IPS-18c (cell line): ENCODE results near the gene PPM1B.
"Not testable (repeated sequence)": the region's sequence is repeated elsewhere in the genome, so short reads cannot be mapped to it uniquely, and the experiment has no call there.

Experiments used
- H3K4me3 ChIP-seq: 2 replicates; pipeline ENCODE4 v1.7.0; 2013; ENCODE audit warnings: low read depth, mild to moderate bottlenecking, low read length, moderate library complexity; ENCODE audit not compliant: insufficient read depth
- H3K9me3 ChIP-seq: one replicate; pipeline ENCODE4 v1.6.1; 2013; ENCODE audit warnings: mild to moderate bottlenecking, low read length, moderate library complexity; ENCODE audit not compliant: control insufficient read depth, insufficient read depth

Gene PPM1B

DNA sequence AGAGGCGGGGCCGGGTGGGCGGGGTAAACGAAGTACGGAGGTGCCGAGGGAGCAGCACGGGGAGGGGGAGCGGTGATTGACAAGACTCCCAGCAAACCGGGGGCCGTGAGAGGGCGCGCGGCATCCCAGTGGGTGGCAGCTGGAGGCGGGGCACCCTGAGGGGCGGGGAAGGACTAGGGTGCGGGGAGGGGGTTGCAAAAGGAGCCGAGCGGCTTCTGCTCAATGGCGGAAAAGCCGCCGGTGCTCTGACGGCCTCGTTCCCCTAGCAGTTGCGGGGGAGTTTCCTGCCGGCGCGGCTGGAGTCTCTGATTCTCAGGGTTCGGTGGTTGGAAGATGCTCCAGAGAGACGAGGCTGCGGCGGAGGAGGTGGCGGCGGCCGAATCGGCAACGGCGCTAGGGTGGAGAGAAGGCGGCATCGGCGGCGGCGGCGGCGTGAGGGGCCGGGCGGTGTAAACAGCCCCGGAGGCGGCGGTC, at the start of gene PPM1B:
TSS of gene PPM1B (plus strand) at position 195 of the 474 bp plus-strand sequence. CDS start 32,325 bp downstream, outside the sequence.
- Histone ChIP-seq H3K9me3 (no peaks in the 10 kb centered on the region), H3K4me3 (peak within 1 kb of the TSS; percentile 87)

GRCh38 chr2:44119878-44120277, 48.8 kb upstream of the PPM1B start:
- H3K4me3 ChIP-seq: no peak overlapping the region
- no peaks in the 10 kb centered on the region for H3K9me3 ChIP-seq

GRCh38 chr2:44120428-44120827, 48.2 kb upstream of the PPM1B start:
- no peaks in the 10 kb centered on the region for H3K9me3 ChIP-seq
- H3K4me3 ChIP-seq: no peak overlapping the region

- Histone ChIP-seq H3K9me3 (no peaks in the 10 kb centered on the region), H3K4me3 (no peak overlapping the region)
Measured at GRCh38 chr2:44121899-44122298, 46.8 kb upstream of the PPM1B start.

DNA sequence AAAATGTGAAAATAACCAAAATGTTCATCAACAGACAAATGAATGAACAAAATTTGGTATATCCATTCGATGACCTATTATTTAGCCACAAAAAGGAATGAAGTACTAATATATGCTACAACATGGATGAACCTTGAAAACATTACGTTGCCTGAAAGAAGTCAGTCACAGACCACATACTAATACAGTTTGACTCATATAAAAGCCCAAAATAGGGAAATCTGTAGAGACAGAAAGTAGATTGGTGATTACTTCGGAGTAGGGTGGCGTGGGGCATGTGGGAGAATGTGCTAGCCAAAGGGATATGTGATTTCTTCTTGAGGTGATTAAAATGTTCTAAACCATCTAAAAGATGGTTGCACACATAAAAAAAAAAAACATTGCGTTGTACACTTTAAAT, 44.2 kb upstream of the PPM1B start:
- no peak overlapping the region for H3K4me3 ChIP-seq
- no peaks in the 10 kb centered on the region for H3K9me3 ChIP-seq

- Histone ChIP-seq H3K9me3 (no peaks in the 10 kb centered on the region), H3K4me3 (no peak overlapping the region)
Measured at GRCh38 chr2:44126106-44126797, 42.4 kb upstream of the PPM1B start.

DNA sequence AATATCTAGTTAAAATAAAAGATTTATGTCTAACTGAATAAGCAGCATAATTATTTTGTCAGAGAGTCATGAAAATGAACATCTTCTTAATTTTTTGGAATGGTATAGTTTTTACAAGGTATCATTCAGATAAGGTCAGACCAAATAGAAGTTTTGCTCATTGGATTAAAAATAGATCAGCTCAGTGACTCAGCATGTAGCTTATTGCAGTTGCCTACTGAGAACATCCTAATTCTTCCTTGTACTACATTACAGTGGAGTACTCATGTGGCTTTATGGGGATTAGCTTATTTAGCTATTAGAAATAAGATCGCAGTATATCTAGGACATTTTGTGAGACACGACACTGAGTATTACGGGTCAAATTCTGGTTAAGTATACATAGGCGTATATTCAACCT, 38.2 kb upstream of the PPM1B start:
- no peak overlapping the region for H3K4me3 ChIP-seq
- H3K9me3 ChIP-seq: no peaks in the 10 kb centered on the region

- Histone ChIP-seq H3K9me3 (no peaks in the 10 kb centered on the region), H3K4me3 (no peak overlapping the region)
Measured at GRCh38 chr2:44131177-44131576, 37.5 kb upstream of the PPM1B start.

- H3K4me3 ChIP-seq, H3K9me3 ChIP-seq: not testable (repeated sequence)
Measured at GRCh38 chr2:44133602-44134001, 35.1 kb upstream of the PPM1B start.

GRCh38 chr2:44134848-44135247, 33.8 kb upstream of the PPM1B start:
- Histone ChIP-seq H3K9me3 (no peaks in the 10 kb centered on the region), H3K4me3 (no peak overlapping the region)

DNA sequence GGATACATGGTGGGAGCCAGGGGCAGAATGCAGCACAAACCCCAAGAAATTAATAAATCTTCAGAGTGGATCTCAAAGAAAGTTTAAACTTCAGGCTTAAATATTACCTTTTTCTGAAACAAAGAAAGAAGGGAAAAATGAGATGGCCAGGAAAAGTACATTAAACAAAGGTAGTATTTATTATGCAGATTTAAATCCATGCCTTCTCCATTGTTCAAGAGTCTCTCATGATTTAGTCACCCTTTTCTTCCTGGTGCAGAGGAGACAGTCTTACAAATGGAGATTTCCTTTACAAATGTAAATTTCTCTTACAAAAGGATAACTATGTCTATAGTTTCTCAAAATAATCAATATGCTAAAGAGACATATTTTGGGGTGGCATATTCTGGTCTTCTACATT, 33.4 kb upstream of the PPM1B start:
- no peaks in the 10 kb centered on the region for H3K9me3 ChIP-seq
- H3K4me3 ChIP-seq: no peak overlapping the region

DNA sequence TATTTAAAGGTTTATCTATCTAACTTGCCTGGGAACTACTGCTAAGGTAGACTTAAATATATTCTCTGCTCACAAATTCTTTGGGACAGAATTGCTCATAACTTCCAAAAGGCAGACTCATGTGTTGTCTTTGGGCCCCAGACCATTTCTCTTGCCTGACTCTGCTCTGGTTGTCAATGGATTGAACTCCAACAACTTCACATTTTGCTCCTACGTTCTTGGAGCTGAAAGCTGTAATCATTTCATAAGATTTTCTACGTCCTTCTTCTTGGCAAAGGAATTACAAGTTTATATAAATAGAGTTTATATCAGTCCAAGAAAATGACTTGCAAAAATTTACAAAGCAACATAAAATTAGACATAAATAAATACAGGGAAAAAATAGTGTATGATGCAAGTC, 32.9 kb upstream of the PPM1B start:
- no peaks in the 10 kb centered on the region for H3K9me3 ChIP-seq
- H3K4me3 ChIP-seq: no peak overlapping the region

DNA sequence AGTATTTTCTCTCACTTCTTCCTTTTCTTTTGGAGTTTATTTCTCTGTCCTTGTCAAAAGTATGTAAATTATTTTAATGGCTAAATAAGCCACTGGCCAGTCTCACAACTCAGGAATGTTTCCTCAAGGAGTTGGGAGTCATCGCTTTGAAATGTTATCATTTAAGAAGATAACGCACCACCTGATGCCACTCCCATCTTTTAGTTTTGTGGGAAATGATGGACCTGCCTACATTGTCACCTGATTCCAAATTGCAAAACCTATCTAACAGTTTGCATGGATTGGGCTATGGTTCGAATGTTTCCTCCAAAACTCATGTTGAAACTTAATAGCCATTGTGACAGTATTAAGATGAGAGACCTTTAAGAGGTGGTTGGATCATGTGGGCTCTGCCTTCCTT, 32.4 kb upstream of the PPM1B start:
- Histone ChIP-seq H3K4me3 (no peak overlapping the region), H3K9me3 (no peaks in the 10 kb centered on the region)

DNA sequence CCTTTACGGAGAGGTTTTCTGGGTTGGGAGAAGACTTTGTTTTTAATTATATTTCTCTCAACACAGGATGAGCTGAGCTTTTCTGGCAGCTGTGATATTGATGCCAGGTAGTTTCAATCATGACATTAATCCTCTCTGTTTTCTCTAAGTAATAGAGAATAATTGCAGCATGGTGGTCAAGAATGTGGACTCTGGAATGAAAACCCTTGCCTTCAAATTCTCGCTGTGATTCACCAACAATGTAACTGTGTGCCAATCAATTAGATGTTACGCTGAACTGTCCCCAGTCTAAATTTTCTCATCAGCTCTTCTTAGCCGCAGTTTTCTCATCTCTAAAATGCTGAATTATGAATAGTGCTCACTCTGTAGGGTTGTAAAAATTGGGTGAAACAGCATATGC, 31.6 kb upstream of the PPM1B start:
- Histone ChIP-seq H3K4me3 (no peak overlapping the region), H3K9me3 (no peaks in the 10 kb centered on the region)

- Histone ChIP-seq H3K9me3 (no peaks in the 10 kb centered on the region), H3K4me3 (no peak overlapping the region)
Measured at GRCh38 chr2:44137872-44138551, 30.7 kb upstream of the PPM1B start.

GRCh38 chr2:44139741-44140140, 28.9 kb upstream of the PPM1B start:
- H3K4me3 ChIP-seq: no peak overlapping the region
- no peaks in the 10 kb centered on the region for H3K9me3 ChIP-seq

- no peaks in the 10 kb centered on the region for H3K9me3 ChIP-seq
- no peak overlapping the region for H3K4me3 ChIP-seq
Measured at GRCh38 chr2:44142306-44142705, 26.4 kb upstream of the PPM1B start.

DNA sequence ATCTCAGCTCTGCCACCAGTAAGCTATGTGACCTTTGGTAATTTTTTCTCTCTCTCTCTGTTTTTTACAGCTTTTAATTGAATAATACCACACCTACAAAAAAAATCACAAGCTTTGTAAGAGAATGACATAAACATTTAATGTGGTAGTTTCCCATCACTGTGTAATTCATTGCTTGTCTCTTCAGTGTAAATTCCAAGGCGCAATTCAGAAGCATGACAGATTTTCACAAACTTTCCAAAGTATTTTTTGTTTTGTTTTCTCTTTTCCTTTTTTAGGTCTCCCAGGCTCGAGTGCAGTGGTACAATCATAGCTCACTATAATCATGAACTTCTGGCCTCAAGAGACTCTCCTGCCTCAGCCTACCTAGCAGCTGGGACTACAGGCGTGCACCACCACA, 25.0 kb upstream of the PPM1B start:
- no peaks in the 10 kb centered on the region for H3K9me3 ChIP-seq

DNA sequence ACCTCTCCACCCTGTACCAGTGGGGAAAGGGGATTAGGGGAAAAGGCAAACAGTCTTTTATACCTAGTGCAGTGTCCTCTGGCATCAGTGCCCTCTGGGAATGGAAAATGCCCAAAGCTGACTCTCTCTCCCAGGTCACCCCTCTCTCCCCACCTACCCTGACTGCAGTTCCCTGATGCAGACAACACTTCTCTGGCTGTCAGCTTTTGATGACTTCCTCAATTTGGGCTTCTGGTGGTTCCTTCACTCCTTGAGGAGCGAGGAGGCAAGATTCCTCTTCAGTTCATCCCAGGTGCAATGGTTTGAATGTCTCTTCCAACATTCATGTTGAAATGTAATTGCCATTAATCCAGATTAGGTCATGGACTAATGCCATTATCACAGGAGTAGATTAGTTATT, 19.7 kb upstream of the PPM1B start:
- Histone ChIP-seq H3K9me3 (no peaks in the 10 kb centered on the region), H3K4me3 (no peak overlapping the region)

More for the DNA sequence above, 25.0 kb upstream of the PPM1B start:
- no peak overlapping the region for H3K4me3 ChIP-seq
